GM19238 (cell line): Measurements from ENCODE around the gene CACNA2D1.
"Not testable (repeated sequence)": the region's sequence is repeated elsewhere in the genome, so short reads cannot be mapped to it uniquely, and the experiment has no call there.

Source experiments
- DNase-seq: peaks from one replicate; pipeline ENCODE4 v3.0.0; 2011; ENCODE audit warnings: low spot score; ENCODE audit not compliant: insufficient read length

The CACNA2D1 gene

DNA sequence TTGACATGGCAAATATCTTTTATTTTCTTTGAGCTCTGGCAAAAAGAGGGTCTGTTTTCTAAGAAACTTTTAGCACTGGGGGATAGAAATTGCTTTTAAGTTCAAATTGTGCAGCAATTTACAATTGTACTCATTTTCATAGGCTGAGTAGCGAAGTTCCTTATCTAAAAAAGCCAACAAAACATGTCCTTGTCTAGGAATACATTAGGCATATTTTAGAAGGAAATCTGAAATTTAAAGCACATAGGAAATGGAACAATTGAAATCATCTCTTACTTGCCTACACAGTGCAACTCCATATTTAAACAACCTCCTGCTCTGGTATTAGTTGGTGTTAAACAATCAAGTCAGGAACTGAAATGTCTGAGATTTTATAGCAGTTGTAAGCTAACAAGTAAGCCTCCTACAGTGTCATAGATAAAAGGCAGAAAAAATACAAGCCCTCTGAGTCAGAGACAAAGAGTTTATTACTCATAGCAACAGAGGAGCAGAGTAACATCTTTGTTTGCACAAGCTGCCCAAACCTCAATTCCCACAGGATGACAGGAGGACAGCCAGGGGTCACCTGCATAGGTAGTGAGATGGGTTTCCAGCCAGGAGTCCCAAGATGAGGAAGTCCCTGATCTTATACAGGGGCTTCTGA lies 393.6 kb downstream of the CACNA2D1 start:
- DNase-seq = no peak

DNA sequence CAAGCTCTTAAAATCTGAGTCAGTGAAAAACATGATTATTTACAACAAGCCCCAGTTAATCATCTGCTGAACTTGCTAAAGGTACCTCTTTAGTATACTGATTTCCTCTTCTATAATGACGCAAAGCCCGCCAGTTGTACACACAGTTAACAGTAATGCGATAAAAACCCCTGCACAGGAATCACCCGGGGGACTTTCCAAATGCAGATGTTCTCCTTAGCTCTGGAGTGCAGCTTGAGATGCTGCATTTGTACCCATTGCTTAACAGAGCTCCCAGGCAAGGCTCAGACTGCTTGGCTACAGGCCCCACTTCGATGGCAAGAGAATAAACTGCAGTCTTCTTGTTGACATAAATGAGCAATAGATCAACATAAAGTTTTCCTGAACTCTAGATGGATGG lies 394.1 kb downstream of the CACNA2D1 start:
- DNase-seq = no peak

DNA sequence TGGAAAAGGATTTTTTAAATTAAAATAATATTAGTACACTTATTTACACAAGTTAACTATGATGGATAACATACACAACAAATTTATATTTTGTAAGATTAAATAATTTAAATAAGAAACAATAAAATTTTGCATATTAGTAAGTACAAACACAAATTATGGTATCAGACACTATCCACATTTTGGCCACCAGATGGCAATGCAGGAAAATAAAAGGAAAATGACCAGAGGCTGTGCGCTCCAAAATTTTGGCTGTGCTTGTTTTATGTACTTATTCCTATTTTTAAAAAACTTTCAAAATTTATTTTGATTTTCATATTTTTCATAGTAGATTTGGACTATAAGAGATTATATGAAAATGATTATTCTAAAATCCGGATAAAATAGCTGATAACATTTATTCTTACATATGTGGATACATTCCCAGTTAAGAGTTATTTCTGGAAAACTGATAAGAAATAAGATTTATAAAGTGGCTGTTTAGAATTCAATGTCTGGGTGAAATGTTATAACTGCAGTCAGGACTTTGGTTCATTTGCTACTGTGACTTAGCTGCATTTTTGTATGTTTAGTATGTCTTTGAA lies 399.0 kb downstream of the CACNA2D1 start:
- DNase-seq = no peak

DNA sequence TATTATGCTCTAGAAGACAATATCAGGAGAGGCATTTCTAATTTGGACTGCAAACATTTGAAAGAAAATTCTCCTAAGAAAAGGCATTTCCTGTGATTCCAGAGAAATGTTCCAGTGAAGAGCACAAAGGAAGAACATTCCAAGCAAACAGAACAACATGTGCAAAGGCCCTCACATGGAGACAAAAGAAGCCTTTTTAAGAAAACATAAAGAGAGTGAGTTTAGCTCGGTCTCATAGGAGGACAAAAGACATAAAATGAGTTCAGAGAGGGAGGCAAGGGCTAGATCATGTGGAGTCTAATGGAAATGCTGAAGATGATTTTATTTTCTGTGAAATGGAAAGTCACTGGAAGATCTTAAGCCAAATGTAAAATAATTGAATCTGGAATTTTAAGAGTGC lies 404.0 kb downstream of the CACNA2D1 start:
- DNase-seq = no peak

DNA sequence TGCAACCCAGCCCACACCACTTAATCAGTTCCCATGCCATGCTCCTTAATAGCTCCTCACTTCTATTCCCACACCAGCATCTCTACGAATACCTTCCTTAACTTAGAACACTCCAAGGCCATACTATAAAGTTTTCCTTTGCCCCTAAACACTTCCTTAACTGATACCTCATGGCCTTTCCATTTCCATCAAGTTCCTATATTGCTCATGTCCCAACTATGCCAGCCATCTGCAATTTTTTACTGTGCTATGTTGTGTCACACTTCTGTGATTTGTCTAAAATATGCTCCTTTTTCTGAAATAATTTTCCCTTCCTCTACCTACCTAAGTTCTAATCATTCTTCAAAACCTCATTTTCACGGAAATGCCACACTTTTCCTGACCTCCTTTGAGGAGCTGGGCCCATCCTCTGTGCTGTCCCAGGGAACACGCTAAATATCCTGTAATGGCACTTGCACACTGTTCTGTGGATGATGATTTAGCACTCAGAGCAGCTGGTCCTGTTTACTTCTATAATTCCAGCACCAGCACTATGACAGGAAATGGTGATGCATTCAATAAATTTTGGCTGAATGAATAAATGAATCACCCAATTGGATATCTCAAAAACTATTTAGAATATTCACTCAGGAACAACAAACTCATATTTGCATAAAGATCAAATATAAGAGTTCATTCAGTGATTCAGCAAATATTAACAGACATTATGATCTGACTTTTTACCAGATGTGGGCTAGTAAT lies 407.3 kb downstream of the CACNA2D1 start:
- no peak for DNase-seq

DNA sequence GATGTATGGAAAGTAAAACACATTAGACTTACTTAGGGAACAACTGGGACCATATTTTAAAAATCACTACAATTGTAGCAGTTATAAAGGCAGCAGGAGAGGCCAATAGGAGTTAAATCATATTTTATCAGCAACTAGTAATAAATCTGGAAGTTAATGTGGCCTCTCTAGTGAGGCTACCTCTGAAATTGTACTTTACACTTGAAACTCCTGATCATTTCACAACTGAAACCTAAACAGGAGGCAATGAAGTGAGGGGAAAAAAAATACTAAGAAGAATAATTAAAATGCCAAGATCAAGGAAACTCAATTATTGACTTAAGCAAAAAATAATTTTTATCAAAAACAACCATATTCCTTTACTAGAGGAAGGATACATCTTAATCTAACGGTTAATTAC lies 408.1 kb downstream of the CACNA2D1 start:
- no peak for DNase-seq

DNA sequence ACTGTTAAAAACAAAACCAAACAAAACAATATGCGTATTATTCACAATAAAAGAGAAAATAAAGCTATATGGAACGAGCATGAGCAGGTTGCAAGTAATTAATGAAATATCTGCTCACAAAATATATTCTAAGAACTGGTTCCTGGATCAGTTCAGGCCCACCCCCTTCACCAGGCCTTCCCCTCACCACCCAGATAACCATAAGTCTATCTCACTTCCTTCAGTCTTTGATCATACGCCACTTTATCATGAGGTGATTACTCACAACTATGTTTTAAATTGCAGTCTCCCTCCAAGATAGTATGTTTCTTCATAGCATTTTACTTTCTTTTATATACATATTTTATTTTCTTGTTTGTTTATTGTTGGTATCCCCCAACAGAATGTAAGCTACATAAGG lies 410.7 kb downstream of the CACNA2D1 start:
- DNase-seq = no peak

DNA sequence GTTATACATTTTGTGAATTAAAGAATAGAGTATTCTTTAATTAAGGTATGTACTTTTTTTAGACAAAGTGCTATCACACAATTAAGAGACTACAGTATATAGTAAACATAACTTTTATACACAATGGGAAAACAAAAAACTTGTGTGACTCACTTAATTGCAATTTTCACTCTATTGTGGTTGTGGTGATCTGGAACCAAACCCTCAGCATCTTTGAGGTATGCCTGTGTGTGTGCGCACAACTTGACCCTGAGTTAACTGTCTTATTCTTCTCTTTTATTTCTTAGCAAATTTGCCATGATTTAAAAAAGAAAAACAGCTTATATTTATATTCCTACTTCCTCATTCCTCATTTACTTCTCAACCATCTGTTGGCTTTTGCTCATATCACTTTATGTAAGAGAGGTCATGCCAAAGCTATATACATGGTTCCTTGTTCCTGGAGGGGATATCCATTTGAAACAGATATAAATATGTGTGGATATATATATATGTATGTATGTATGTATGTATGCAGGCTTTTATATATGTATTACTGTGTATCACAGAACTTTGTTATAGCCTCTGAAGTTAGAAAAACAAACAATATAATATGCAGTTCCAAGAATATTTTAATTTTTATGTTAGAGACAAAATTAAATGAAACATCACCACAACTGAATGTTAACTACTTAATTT lies 414.2 kb downstream of the CACNA2D1 start:
- no peak for DNase-seq

DNA sequence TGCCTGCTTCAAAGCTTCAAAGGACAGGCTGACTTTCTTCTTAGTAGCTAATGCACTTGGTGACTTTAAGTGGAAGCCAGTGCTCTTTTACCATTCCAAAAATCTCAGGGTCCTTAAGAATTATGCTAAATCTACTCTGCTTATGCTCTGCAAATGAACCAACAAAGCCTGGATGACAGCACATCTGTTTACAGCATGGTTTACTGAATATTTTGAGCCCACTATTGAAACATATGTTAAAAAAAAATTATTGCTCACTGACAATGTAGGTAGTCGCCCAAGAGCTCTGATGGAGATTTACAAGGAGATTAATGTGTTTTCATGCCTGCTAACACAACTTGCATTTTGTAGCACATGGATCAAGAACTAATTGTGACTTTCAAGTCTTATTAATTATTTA lies 415.5 kb downstream of the CACNA2D1 start:
- DNase-seq = no peak

DNA sequence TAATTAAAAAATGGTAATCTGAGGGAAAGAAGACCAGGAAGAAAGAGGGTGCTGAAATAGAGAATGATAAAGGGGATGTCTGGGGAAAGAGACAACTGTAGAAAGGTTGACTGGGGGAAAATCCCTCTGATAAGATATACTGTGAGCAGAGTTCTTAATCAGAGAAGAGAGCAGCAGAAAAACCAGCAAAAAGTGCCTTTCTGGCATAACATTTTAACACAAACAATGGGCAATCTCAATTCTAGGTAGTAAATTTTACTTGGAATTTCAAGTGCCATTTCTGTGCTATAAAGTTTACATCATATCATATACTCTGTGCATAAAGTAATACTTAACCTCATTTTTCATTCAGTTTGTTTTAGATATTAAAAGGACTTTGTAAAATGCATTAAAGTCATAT lies 421.9 kb downstream of the CACNA2D1 start:
- DNase-seq = no peak

DNA sequence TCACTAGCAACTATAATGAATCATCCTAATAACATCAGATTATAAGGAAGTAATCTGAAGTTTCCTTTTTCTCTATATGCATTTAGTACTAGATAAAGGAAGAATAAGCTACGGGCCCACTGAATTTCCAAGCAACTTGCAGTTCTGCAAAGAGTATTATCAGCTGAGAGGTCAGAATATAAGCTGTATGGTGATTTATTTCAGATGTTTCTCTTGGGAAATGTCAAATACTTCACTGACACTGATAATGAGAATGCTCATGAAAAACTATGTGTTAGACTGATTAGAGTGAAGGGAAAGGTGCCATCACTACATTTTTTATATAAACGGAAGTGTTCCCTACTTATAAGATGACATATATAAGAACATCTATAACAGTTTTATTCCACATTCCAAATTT lies 422.5 kb downstream of the CACNA2D1 start:
- DNase-seq = no peak

DNA sequence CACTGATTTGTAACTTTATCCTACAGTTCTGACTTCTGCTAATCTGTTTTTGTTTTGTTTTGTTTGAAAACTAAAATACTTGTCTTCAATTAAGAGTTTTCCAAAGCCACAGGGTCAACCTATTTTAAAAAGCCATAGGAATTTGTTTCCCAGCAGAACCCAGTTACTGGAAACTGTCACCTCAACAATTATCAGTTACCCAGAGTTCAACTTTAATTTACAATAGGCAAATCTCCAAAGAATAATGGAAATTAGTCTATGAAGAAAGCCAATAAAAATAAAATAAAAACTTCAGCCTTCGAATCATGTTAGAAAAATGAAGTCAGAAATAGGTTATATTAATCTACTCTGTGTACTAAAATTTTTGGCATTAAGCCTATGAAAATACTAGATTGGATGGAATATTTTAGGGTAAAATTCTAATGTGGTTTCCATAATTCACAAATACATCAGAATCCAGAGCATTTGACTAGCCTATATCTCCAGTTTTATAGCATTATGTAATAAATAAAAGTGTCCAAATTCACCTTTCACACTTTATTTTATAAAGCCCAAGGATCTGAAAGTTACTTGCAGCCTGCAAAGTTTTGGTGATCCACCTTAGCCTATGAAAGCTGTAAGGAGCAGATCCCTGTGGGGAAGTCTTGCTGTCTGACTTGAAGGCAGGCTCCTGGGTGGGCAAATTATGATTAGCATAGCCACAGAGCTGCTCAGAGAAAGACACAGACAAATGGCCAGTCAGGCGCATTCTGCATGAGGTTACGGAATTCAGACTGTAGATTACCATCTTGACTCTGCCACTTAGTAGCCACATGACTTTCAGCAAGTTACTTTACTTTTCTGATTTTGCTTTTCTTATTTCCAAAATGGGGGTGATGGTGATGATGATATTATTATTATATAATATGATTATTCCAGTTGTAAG lies 423.8 kb downstream of the CACNA2D1 start:
- no peak for DNase-seq

DNA sequence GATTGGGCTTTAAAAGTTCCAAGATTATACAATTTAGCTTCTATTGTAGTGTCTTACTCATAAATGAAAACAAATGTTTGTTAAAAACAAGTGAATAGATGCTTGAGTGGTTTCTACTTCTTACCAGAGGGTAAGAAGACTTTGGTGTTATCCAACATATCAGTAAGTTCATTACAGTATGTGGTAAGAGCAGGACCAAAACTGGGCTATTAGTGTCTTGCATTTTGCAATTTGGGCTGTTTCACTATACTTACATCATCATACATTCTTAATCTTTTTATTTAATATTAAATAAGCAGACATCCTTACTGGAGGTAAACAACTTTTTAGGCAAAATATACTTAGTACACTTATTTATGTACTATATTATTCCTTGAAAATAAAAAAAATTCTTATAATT lies 425.4 kb downstream of the CACNA2D1 start:
- DNase-seq = no peak

DNA sequence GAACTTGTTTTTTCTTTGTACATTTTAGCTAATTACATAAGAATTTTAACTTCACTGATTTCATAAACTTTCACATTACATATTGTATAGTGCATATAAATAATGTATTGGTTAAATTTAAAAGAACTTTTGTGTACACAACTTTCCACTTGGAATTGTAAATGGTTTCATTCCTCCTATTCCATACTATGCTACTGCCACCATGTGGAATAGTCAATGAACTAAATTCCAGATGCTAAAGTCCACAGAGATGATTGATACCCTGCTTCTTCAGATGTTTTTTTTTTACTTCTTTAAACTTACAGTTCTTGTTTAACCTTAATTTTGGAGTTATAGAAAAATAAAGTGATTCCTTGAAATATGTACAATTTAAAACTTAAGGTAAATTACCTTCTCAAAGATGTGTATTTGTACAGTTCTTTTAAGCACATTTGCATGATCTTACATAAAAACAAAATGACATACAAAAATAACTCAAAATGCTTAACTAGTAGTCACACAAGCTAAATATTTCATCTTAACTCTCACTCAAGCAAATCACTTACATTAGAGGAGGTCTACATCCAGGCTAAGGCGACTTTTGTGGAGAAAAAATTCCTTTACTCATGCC lies 426.1 kb downstream of the CACNA2D1 start:
- DNase-seq = no peak

DNA sequence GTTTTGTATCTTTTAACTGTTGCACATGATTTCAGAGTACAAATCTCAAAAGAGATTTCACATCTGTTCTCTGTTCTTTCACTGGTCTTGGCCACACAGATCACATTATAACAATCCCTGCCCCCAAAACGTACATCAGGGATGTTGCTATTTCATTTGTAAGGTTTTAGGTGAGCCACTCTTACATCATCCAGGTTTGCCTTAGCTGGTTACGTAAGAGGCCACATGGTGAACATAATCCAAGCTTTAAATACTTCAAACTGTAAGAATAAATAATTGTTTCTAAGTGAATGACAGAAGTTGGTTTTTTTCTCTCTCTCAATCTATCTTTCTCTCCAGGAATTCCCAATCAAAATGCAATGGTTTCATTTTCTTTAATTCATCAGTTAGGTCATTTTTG lies 427.8 kb downstream of the CACNA2D1 start:
- DNase-seq = no peak

DNA sequence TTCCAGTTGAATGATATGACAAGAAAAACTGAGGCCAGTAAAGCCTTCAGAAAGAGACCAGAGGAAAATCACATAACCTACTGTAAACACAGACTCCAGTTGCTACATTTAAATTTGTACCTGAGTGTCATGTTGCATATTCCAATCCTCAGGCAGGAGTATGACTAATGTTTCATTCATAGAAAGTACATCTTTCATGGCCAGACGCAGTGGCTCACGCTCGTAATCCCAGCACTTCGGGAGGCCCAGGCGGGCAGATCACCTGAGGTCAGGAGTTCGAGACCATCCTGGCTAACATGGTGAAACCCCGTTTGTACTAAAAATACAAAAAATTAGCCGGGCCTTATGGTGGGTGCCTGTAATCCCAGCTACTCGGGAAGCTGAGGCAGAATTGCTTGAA lies 429.0 kb downstream of the CACNA2D1 start:
- not testable (repeated sequence) for DNase-seq

DNA sequence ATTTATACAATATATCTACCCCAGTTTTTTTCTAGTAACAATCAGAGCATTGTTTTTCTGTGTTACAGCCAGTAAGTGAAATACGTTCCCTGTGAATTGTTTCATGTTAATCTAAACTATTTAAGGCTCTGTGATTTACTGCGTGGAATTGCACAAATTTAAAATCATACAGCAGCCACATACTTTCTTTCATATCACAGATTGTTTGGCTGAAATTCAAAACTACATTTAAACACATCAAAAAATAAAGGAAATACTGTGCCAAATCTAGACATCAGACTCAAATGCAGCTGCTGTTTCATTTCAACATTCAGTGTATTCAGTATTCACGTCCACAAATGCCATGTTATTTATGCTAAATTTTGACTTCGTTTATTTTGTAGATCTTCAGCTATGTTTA lies 431.1 kb downstream of the CACNA2D1 start:
- DNase-seq = no peak

DNA sequence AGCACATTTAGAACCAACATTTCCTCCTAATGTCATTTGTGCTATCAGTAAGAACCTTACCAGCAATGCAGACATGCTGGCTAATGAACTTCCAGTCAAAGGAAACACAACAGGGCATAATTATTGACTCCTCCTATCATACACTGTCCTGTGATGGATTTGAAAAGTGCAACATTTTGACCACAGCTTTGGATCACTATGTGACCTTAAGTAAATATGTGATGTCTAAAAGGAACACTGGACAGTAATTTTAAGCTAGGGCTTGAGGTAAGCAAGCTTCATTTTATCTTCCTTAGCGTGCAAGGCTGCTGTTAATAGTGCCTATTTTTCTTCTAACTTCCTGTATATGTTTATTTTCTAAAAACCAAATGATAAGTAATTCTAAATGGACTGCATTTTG lies 433.2 kb downstream of the CACNA2D1 start:
- DNase-seq = no peak

DNA sequence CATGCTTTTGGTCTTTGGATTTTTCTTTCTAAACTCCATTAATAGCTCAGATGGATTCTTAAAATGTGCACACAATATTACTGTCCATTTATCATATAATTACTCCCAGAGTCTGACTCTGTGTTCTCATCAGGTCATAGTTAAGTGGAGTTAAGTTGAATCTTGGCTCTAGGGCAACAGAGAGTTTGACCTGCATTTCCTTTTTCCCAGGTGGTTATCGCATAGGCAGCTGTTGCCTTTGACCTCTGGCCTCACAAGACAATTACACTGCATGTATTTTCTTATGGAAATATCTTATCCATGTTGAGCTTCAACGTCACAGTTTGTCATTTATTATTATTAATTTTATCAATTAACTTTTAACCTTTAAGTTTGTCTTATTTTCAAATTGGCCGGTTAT lies 436.3 kb downstream of the CACNA2D1 start:
- DNase-seq = no peak

DNA sequence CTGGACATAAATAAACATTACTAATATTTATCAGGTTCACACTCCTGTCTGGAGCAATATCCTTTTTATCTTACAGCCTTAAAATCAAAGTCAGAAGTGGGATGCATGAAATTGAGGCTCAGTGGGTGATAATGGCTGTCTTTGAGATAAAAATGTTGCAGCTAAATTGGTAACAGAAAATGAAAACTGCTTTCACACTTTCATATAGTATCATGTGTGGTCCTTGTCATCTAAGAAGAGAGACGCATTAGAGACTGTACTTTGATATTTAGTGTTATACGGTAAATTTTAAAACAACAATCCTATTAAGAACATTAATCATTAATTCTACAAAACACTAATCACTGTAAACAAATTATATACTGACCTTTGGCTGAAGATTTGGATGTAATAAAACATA lies 438.5 kb downstream of the CACNA2D1 start:
- no peak for DNase-seq

DNA sequence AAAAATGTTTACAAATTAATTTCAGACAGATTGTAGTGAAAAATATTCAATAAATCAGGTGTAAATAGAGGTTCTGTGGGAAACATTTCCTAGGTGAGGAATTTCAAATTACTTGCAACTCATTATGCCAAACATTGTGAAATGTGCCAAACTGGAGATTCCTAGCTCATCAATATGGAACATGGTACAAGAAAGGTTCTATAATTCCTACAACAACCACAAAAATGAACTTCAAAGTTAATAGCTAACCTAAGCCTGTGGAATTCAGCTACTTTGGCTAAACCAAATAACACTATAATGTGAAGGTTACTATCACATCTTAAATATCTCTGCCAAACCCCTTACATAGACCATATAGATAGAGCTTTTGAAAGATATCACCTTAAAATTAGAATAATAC lies 450.4 kb downstream of the CACNA2D1 start:
- no peak for DNase-seq
